Right lobe of liver (tissue), 6 donors: Measurements from ENCODE around the gene TMEM200A. TPM values are rescaled to one million over a fixed set of nuclear protein-coding genes. Genes with fewer than 3 reads are reported as not detected.

Experiments used
- ATAC-seq, 4 donors: fragments of 200-7000 bp; cut with Tn5 transposase; one replicate each; pipeline ENCODE4 v1.9.1; 2020; ENCODE audit warnings: mild to moderate bottlenecking in 4 of 4, moderate library complexity in 4 of 4
- DNase-seq, 3 donors: peaks; one replicate each; pipeline ENCODE4 v3.0.0-alpha.2; 2020
- H3K27ac ChIP-seq, 3 donors: fragments of 200-600 bp; one replicate each; pipeline ENCODE4 v1.8.0; 2022
- H3K27me3 ChIP-seq, 2 donors: fragments of 200-600 bp; one replicate each; pipeline ENCODE4 v1.8.0; 2022
- H3K36me3 ChIP-seq, 4 donors: fragments of 200-600 bp; sonication (generic) in 1 of 4; one replicate each; pipeline versions ENCODE4 v1.5.1 to v1.8.0; 2017 to 2022; ENCODE audit warnings: control low read depth in 1 of 4
- H3K4me1 ChIP-seq, 4 donors: fragments of 200-600 bp; sonication (generic) in 1 of 4; one replicate each; pipeline versions ENCODE4 v1.5.1 to v1.8.0; 2017 to 2022; ENCODE audit warnings: control low read depth in 1 of 4
- H3K4me3 ChIP-seq, 3 donors: fragments of 200-600 bp; one replicate each; pipeline ENCODE4 v1.8.0; 2022
- H3K9me3 ChIP-seq, 4 donors: fragments of 200-600 bp; sonication (generic) in 1 of 4; one replicate each; pipeline versions ENCODE4 v1.5.1 to v1.8.0; 2017 to 2022; ENCODE audit warnings: control low read depth in 1 of 4
- CTCF ChIP-seq, 4 donors: fragments of 200-600 bp in 3 of 4; fragments of 450-650 bp in 1 of 4; IDR thresholded peaks; one replicate each; pipeline versions ENCODE4 v1.5.1 to v1.8.0; 2016 to 2022; ENCODE audit warnings: antibody characterized with exemption in 4 of 4, mild to moderate bottlenecking in 2 of 4
- POLR2A ChIP-seq: fragments of 450-650 bp; IDR thresholded peaks from one replicate; pipeline ENCODE4 v1.6.1; 2017; ENCODE audit warnings: antibody characterized with exemption, mild to moderate bottlenecking
- WGBS: methylation state at CpG from one replicate; pipeline ENCODE4 v1.1.6; 2018; ENCODE audit warnings: low coverage, low lambda C conversion rate; ENCODE audit not compliant: insufficient coverage; ENCODE audit errors: missing lambda C conversion rate; 5-methylcytosine and 5-hydroxymethylcytosine counted together
- intact Hi-C, 2 donors: fragments of 100-400 bp; cut with DNase I; formaldehyde crosslinking; loops; one replicate each; pipeline versions ENCODE4 v1.11.2 to v1.14.1; 2022
- total RNA-seq, 6 experiments: library from RNA; depleted of rRNA in 2 of 6; stranded (reverse); fragments of >200 nt in 2 of 6; fragmentation: NEBNext Ultra II Directional in 3 of 6; extraction: Animal tissue kit (Norgen Biotek cat#: 25700) in 3 of 6; gene quantifications; one replicate each; pipeline versions ENCODE4 v1.1.0 to v1.2.4, GENCODE V29; 2016 to 2023
- donor health status: DM: no; HTN: yes; CAD: no.
- donor health status: DM: no; HTN: no; CAD: no.
- donor health status: DM: no; HTN: no; CAD: no.
- donor health status: DM: no; HTN: yes; CAD: no.
- donor health status: DM: no; HTN: yes; CAD: no.

TMEM200A gene
- total RNA-seq, 6 experiments from 2014 or later: 0.18 to 1.5 (median 0.31) TPM; not detected in 3

GRCh38 chr6:130435181-130435580, 69.4 kb downstream of the TMEM200A start:
- Histone ChIP-seq H3K27ac (no peak overlapping the region), H3K9me3 (no peaks in the 10 kb centered on the region), H3K4me1 (no peaks in the 10 kb centered on the region), H3K36me3 (no peaks in the 10 kb centered on the region), H3K4me3 (no peak overlapping the region), H3K27me3 (no peaks in the 10 kb centered on the region)
- TF ChIP-seq CTCF (IDR thresholded peaks at IDR 0.05): no peak
- TF ChIP-seq POLR2A: no peak
- ATAC-seq (no peak), DNase-seq (no peak)
- 59% methylated on average over 4 of the region's 4 CpGs for WGBS
- intact Hi-C loops: no loop called here

DNA sequence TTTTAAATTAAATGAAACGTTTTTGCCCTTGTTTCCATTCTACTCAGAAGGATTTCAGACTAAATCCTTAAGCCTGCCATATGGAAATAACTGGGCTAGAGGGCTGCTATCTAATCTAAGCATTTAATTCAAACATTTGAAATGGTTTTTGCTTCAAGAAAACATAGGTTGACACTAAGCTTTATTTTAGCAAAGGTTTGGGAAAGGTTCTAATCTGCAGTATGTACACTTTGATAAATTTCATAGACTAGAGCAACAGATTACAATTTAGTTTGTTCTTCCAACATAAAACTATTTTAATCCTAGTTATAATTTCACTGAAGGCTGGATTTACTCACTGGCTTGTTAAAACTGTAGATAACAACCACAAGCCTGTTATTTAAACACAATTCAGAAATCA, 72.1 kb downstream of the TMEM200A start:
- intact Hi-C loops: no loop called here
- no peak for TF ChIP-seq CTCF (IDR thresholded peaks at IDR 0.05)
- TF ChIP-seq POLR2A: no peak
- DNase-seq: no peak

GRCh38 chr6:130447374-130447773, 81.6 kb downstream of the TMEM200A start:
- TF ChIP-seq POLR2A (no peak), CTCF (IDR thresholded peaks at IDR 0.05) (no peak)
- H3K4me3 ChIP-seq: no peak overlapping the region
- intact Hi-C loops: no loop called here
- no peak for ATAC-seq
- H3K9me3 ChIP-seq: no peaks in the 10 kb centered on the region
- no peak for DNase-seq
- no peaks in the 10 kb centered on the region for H3K27me3 ChIP-seq
- H3K36me3 ChIP-seq: no peaks in the 10 kb centered on the region
- H3K4me1 ChIP-seq: no peaks in the 10 kb centered on the region
- H3K27ac ChIP-seq: no peak overlapping the region

More for the DNA sequence above, 72.1 kb downstream of the TMEM200A start:
- Histone ChIP-seq H3K36me3 (no peaks in the 10 kb centered on the region), H3K4me3 (no peak overlapping the region), H3K9me3 (no peaks in the 10 kb centered on the region), H3K27ac (no peak overlapping the region), H3K4me1 (no peaks in the 10 kb centered on the region), H3K27me3 (no peaks in the 10 kb centered on the region)
- WGBS: 0% methylated on average over 1 of the region's 1 CpG
- ATAC-seq: no peak

DNA sequence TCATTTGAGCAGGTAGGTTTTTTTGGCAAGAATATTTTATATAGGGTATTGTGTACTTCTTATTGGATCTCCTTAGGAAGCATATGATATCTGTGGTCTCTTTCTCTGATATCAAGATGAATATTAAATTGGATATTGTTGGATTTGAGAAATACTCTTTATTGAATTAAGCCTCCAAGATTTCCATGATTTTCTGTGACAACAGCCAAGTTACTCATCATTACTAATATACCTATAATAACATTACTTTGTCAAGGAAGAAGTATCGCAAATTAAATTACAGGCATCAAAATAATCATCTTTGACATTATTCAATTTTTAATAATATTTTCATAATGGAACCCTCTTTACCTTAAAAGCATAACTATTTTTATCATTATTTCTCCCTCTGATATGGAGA, 86.5 kb downstream of the TMEM200A start:
- 78% methylated on average over 1 of the region's 1 CpG for WGBS
- TF ChIP-seq POLR2A (no peak), CTCF (IDR thresholded peaks at IDR 0.05) (no peak)
- H3K9me3 ChIP-seq: no peaks in the 10 kb centered on the region
- H3K4me3 ChIP-seq: no peak overlapping the region
- intact Hi-C loops: no loop called here
- DNase-seq (no peak), ATAC-seq (no peak)
- H3K4me1 ChIP-seq: no peaks in the 10 kb centered on the region
- H3K27me3 ChIP-seq: no peaks in the 10 kb centered on the region
- H3K36me3 ChIP-seq: no peaks in the 10 kb centered on the region
- H3K27ac ChIP-seq: no peak overlapping the region

- no peak overlapping the region for H3K4me3 ChIP-seq
- intact Hi-C loops: no loop called here
- no peaks in the 10 kb centered on the region for H3K4me1 ChIP-seq
- ATAC-seq (no peak), DNase-seq (no peak)
- H3K27me3 ChIP-seq: no peaks in the 10 kb centered on the region
- no peak overlapping the region for H3K27ac ChIP-seq
- TF ChIP-seq POLR2A (no peak), CTCF (IDR thresholded peaks at IDR 0.05) (no peak)
- 75% methylated on average over 5 of the region's 5 CpGs for WGBS
- no peaks in the 10 kb centered on the region for H3K9me3 ChIP-seq
- H3K36me3 ChIP-seq: no peaks in the 10 kb centered on the region
These were observed 87.4 kb downstream of the TMEM200A start for GRCh38 chr6:130453230-130453629.
